Amniotic stem cell (primary cell): ENCODE data around the gene TEKT4.
"Not testable (repeated sequence)": the region's sequence is repeated elsewhere in the genome, so short reads cannot be mapped to it uniquely, and the experiment has no call there.

Experiments
- DNase-seq: peaks from one replicate; lab custom pipeline; 2025; lab: John Stamatoyannopoulos, UW

Gene TEKT4

GRCh38 chr2:94875820-94876522 is 4.7 kb downstream of the TEKT4 start:
- no peak for DNase-seq

- no peak for DNase-seq
Observed at GRCh38 chr2:94876523-94876863, 5.3 kb downstream of the TEKT4 start.

- no peak for DNase-seq
Observed at GRCh38 chr2:94877129-94877528, 5.9 kb downstream of the TEKT4 start.

GRCh38 chr2:94878575-94878974 is 7.3 kb downstream of the TEKT4 start:
- DNase-seq: not testable (repeated sequence)

GRCh38 chr2:94879314-94879981 is 8.2 kb downstream of the TEKT4 start:
- DNase-seq: no peak

- no peak for DNase-seq
Observed at GRCh38 chr2:94879982-94880377, 8.8 kb downstream of the TEKT4 start.

GRCh38 chr2:94880507-94880906 is 9.3 kb downstream of the TEKT4 start:
- no peak for DNase-seq

- DNase-seq: no peak
Observed at GRCh38 chr2:94881070-94881469, 9.8 kb downstream of the TEKT4 start.

- DNase-seq: no peak
Observed at GRCh38 chr2:94890234-94890633, 19.0 kb downstream of the TEKT4 start.

GRCh38 chr2:94895273-94895672 is 24.0 kb downstream of the TEKT4 start:
- not testable (repeated sequence) for DNase-seq

- not testable (repeated sequence) for DNase-seq
Observed at GRCh38 chr2:94906976-94907375, 35.7 kb downstream of the TEKT4 start.

- no peak for DNase-seq
Observed at GRCh38 chr2:94923196-94923595, 52.0 kb downstream of the TEKT4 start.

GRCh38 chr2:94924999-94925398 is 53.8 kb downstream of the TEKT4 start:
- DNase-seq: not testable (repeated sequence)
